Bronchial epithelial cell (primary cell): ENCODE results near the gene KCTD19. TPM values are rescaled to one million over a fixed set of nuclear protein-coding genes. Genes with fewer than 3 reads are reported as not detected.

Source experiments
- DNase-seq: peaks from one replicate; pipeline ENCODE4 v3.0.0-alpha.2; 2010; ENCODE audit warnings: low read depth
- FAIRE-seq: peaks from 2 replicates; lab custom pipeline; 2011; peaks lifted over from hg19 to GRCh38; lab: Jason Lieb, UNC
- H3K27me3 ChIP-seq: 2 replicates; pipeline ENCODE4 v1.5.1; 2011; ENCODE audit warnings: low read length; ENCODE audit not compliant: control insufficient read depth, insufficient read depth
- H3K36me3 ChIP-seq: 2 replicates; pipeline ENCODE4 v1.5.1; 2011; ENCODE audit warnings: low read length; ENCODE audit not compliant: control insufficient read depth, insufficient read depth
- H3K4me3 ChIP-seq: 2 replicates; pipeline ENCODE4 v1.5.1; 2011; ENCODE audit warnings: mild to moderate bottlenecking, low read depth, low read length, control low read depth
- CTCF ChIP-seq: IDR thresholded peaks from 2 replicates; pipeline ENCODE4 v1.5.1; 2011; ENCODE audit warnings: mild to moderate bottlenecking, moderate library complexity, low read length, control low read depth, inconsistent platforms; ENCODE audit not compliant: insufficient read depth, severe bottlenecking
- total RNA-seq: library from RNA; depleted of rRNA; stranded (reverse); fragments of >200 nt; gene quantifications from 2 replicates; pipeline ENCODE4 v1.2.1, GENCODE V29; 2014

The KCTD19 gene
- total RNA-seq, 1 donor from 2014 or later, result not detected

- Histone ChIP-seq H3K36me3 (no peaks in the 10 kb centered on the region), H3K27me3 (no peaks in the 10 kb centered on the region), H3K4me3 (peak within 1 kb of the TSS; percentile 72)
- peak; percentile 87 for DNase-seq
- FAIRE-seq, result no peak
- no peak for TF ChIP-seq CTCF
These were observed 79.1 kb downstream of the KCTD19 start, which contains the start of gene FHOD1 for GRCh38 chr16:67247192-67248072. FHOD1 (minus strand) TSS chr16:67247481; CDS start chr16:67247410, 71 bp downstream.

- Histone ChIP-seq H3K27me3 (no peaks in the 10 kb centered on the region), H3K4me3 (peak overlapping the region; percentile 72), H3K36me3 (no peaks in the 10 kb centered on the region)
- FAIRE-seq (no peak), DNase-seq (peak; percentile 81)
- peak; percentile 26 for TF ChIP-seq CTCF
These were observed 79.8 kb downstream of the KCTD19 start for GRCh38 chr16:67246756-67247191.

- DNase-seq (no peak), FAIRE-seq (no peak)
- H3K27me3 ChIP-seq, result no peaks in the 10 kb centered on the region
- TF ChIP-seq CTCF, result peak; percentile 41
- no peaks in the 10 kb centered on the region for H3K36me3 ChIP-seq
- peak overlapping the region; percentile 72 for H3K4me3 ChIP-seq
These were observed 80.3 kb downstream of the KCTD19 start for GRCh38 chr16:67246081-67246755.

GRCh38 chr16:67245674-67246080 is 80.9 kb downstream of the KCTD19 start:
- peak overlapping the region; percentile 72 for H3K4me3 ChIP-seq
- DNase-seq, result peak; percentile 32
- FAIRE-seq, result no peak
- H3K36me3 ChIP-seq, result no peaks in the 10 kb centered on the region
- no peaks in the 10 kb centered on the region for H3K27me3 ChIP-seq
- TF ChIP-seq CTCF, result no peak

- no peak for FAIRE-seq
- no peak for TF ChIP-seq CTCF
- no peak for DNase-seq
- no peaks in the 10 kb centered on the region for H3K27me3 ChIP-seq
- no peak overlapping the region for H3K4me3 ChIP-seq
- no peaks in the 10 kb centered on the region for H3K36me3 ChIP-seq
These were observed 81.4 kb downstream of the KCTD19 start for GRCh38 chr16:67245186-67245585.
